Urothelium cell line (cell line): Measurements from ENCODE around the gene NFIL3.
"Not testable (repeated sequence)": the region's sequence is repeated elsewhere in the genome, so short reads cannot be mapped to it uniquely, and the experiment has no call there.

ENCODE experiments used
- DNase-seq: peaks from one replicate; pipeline ENCODE4 v3.0.0; 2011; ENCODE audit warnings: low spot score, mixed read lengths
- FAIRE-seq: peaks from 2 replicates; lab custom pipeline; 2011; peaks lifted over from hg19 to GRCh38; lab: Jason Lieb, UNC

The NFIL3 gene

GRCh38 chr9:91398926-91399325 is 24.7 kb downstream of the NFIL3 start:
- DNase-seq: no peak
- no peak for FAIRE-seq

GRCh38 chr9:91395553-91396471 is 27.8 kb downstream of the NFIL3 start:
- FAIRE-seq (no peak), DNase-seq (peak; percentile 61)

GRCh38 chr9:91395106-91395552 is 28.5 kb downstream of the NFIL3 start:
- DNase-seq (no peak), FAIRE-seq (no peak)

- FAIRE-seq (no peak), DNase-seq (no peak)
These were observed 29.8 kb downstream of the NFIL3 start for GRCh38 chr9:91393826-91394225.

GRCh38 chr9:91392435-91392834 is 31.2 kb downstream of the NFIL3 start:
- no peak for DNase-seq
- FAIRE-seq: no peak

GRCh38 chr9:91391818-91392217 is 31.8 kb downstream of the NFIL3 start:
- FAIRE-seq (no peak), DNase-seq (no peak)

- no peak for FAIRE-seq
- DNase-seq: no peak
These were observed 32.2 kb downstream of the NFIL3 start for GRCh38 chr9:91391412-91391811.

- not testable (repeated sequence) for FAIRE-seq, DNase-seq
These were observed 33.9 kb downstream of the NFIL3 start for GRCh38 chr9:91389686-91390085.

GRCh38 chr9:91386765-91387164 is 36.9 kb downstream of the NFIL3 start:
- no peak for DNase-seq
- no peak for FAIRE-seq

GRCh38 chr9:91384954-91385353 is 38.7 kb downstream of the NFIL3 start:
- FAIRE-seq (no peak), DNase-seq (no peak)

GRCh38 chr9:91383577-91383976 is 40.1 kb downstream of the NFIL3 start:
- FAIRE-seq: no peak
- no peak for DNase-seq

GRCh38 chr9:91382298-91382697 is 41.3 kb downstream of the NFIL3 start:
- FAIRE-seq (no peak), DNase-seq (no peak)

- DNase-seq: no peak
- no peak for FAIRE-seq
These were observed 44.2 kb downstream of the NFIL3 start for GRCh38 chr9:91379426-91379825.

- FAIRE-seq: no peak
- DNase-seq: no peak
These were observed 44.9 kb downstream of the NFIL3 start for GRCh38 chr9:91378695-91379127.

- FAIRE-seq, DNase-seq: not testable (repeated sequence)
These were observed 45.6 kb downstream of the NFIL3 start for GRCh38 chr9:91378054-91378453.

- FAIRE-seq: no peak
- DNase-seq: no peak
These were observed 47.4 kb downstream of the NFIL3 start for GRCh38 chr9:91376239-91376638.

GRCh38 chr9:91374939-91375338 is 48.7 kb downstream of the NFIL3 start:
- FAIRE-seq (no peak), DNase-seq (no peak)

GRCh38 chr9:91371894-91372293 is 51.7 kb downstream of the NFIL3 start:
- DNase-seq (no peak), FAIRE-seq (no peak)

- DNase-seq, FAIRE-seq: not testable (repeated sequence)
These were observed 53.6 kb downstream of the NFIL3 start for GRCh38 chr9:91370006-91370405.

GRCh38 chr9:91364702-91365101 is 58.9 kb downstream of the NFIL3 start:
- no peak for DNase-seq
- FAIRE-seq: no peak

- FAIRE-seq: no peak
- no peak for DNase-seq
These were observed 59.6 kb downstream of the NFIL3 start for GRCh38 chr9:91364005-91364404.

- FAIRE-seq (no peak), DNase-seq (no peak)
These were observed 61.5 kb downstream of the NFIL3 start for GRCh38 chr9:91362051-91362611.
